Measurements from ENCODE around the gene RNASE1.

GRCh38 chr14:20790464-20791116 is 12.1 kb downstream of the RNASE1 start:
- TF ChIP-seq, protein P1, sequence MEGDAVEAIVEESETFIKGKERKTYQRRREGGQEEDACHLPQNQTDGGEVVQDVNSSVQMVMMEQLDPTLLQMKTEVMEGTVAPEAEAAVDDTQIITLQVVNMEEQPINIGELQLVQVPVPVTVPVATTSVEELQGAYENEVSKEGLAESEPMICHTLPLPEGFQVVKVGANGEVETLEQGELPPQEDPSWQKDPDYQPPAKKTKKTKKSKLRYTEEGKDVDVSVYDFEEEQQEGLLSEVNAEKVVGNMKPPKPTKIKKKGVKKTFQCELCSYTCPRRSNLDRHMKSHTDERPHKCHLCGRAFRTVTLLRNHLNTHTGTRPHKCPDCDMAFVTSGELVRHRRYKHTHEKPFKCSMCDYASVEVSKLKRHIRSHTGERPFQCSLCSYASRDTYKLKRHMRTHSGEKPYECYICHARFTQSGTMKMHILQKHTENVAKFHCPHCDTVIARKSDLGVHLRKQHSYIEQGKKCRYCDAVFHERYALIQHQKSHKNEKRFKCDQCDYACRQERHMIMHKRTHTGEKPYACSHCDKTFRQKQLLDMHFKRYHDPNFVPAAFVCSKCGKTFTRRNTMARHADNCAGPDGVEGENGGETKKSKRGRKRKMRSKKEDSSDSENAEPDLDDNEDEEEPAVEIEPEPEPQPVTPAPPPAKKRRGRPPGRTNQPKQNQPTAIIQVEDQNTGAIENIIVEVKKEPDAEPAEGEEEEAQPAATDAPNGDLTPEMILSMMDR (IDR thresholded peaks at IDR 0.05; ENCODE audit: low read depth, low read length), result no peak
- TF ChIP-seq EZH2phosphoT487 (IDR thresholded peaks at IDR 0.05; ENCODE audit: low read depth), result no peak

Data from OCI-LY3 (cell line).